NCI-H69 (cell line): Measurements from ENCODE around the gene SELENOM.

Experiments used
- DNase-seq: peaks from one replicate; lab custom pipeline; 2025; lab: John Stamatoyannopoulos, UW

Gene SELENOM

DNA sequence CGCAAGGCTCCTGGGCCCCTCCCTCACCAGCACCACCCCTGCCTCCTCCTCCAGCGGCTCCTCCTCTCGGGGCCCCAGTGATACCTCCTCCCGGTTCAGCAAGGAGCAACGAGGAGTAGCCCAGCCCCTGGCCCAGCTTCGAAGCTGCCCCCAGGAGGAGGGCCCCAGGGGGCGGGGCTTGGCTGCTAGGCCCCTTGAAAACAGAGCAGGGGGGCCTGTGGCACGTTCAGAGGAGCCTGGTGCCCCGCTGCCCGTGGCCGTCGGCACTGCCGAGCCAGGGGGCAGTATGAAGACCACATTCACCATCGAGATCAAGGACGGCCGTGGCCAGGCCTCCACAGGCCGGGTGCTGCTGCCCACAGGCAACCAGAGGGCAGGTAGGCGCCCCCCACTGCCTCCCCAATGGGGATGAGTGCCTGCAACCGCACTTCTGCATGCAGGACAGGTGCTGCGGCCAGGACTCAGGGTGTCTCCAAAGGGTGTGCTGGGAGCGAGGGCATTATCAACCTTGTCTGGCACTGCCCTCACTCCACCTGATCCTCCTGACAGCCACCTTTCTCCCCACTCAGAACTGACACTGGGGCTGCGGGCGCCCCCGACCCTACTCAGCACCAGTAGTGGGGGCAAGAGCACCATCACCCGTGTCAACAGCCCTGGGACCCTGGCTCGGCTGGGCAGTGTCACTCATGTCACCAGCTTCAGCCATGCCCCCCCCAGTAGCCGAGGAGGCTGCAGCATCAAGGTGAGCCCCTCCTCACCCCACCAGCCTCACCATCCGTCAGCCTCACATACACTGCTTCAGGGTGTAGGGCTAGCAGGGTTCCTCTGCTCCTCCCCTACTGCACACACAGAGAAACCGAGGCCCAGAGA, 16.0 kb downstream of the SELENOM start:
- DNase-seq, result no peak

DNA sequence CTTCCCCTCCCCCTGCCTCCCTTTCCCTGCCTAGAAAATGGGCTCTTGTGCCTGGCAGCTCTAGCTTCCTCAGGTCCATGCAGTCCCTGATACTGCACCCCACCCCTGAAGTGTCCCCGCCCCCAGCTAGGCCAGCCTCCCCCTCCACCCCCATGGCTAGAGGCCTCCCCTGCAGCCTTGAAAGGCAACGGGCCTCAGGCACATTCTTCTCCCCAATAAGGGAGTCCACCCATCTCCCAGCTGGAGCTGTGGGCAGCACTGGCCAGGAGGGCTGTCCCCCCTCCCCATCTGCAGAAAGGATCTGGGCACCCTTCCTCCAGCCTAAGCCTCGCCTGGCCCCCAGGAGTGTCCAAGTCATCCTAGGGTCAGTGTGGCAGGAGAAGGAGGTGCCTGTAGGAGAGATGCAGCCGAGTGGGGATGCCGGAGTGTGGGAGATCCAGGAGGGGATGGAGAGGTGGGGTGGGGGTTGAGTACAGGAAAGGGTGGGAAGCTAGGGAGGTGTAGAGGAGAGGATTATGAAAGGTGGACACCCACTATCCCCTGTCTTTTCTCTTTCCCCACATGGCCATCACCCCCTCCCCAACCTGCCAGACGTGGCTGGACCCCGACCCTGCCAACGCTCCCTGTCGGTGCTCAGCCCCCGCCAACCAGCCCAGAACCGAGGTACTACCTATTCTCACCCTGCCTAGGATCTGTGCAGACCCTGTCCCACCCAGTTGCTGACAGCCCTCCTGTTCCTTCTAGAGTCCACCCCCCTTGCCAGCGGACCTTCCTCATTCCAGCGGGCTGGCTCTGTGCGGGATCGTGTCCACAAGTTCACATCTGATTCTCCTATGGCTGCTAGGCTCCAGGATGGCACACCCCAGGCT, 16.9 kb downstream of the SELENOM start:
- no peak for DNase-seq

DNA sequence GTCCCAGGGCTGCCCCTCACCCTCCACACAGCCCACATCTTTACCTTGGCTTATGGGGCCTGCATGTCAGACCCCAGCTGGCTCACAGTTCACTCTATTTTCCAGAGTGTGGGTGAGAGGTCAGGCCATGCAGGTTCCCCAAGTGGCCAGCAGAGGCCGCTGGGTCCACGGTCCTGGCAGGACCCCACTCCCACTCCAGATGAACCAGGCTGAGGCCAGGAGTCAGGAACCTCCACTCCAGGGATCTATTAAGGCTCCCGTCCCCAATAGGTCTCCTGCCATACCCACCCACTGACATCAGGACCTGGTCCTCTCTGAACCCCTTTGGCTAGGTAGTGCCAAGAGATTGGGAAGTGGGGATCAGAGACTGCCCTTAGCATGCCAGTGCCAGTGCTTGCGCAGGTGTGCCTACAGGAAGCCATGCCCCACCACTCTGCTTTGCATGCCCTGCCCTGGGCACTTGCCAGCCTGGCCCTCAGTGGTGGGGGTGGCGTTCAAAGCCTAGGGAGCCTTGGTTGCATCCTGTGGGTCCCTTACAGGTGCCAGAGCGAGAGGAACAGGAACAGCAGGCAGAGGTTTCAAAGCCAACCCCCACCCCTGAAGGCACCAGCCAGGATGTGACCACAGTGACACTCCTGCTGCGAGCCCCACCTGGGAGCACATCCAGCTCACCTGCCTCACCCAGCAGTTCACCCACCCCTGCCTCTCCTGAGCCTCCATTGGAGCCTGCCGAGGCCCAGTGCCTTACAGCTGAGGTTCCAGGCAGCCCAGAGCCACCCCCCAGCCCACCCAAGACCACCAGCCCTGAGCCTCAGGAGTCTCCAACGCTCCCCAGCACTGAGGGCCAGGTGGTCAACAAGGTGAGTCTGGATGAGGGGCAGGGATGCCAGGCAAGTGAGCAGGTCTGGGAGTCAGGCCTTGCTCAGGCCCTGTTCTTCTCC, 17.9 kb downstream of the SELENOM start:
- DNase-seq, result peak; percentile 60

DNA sequence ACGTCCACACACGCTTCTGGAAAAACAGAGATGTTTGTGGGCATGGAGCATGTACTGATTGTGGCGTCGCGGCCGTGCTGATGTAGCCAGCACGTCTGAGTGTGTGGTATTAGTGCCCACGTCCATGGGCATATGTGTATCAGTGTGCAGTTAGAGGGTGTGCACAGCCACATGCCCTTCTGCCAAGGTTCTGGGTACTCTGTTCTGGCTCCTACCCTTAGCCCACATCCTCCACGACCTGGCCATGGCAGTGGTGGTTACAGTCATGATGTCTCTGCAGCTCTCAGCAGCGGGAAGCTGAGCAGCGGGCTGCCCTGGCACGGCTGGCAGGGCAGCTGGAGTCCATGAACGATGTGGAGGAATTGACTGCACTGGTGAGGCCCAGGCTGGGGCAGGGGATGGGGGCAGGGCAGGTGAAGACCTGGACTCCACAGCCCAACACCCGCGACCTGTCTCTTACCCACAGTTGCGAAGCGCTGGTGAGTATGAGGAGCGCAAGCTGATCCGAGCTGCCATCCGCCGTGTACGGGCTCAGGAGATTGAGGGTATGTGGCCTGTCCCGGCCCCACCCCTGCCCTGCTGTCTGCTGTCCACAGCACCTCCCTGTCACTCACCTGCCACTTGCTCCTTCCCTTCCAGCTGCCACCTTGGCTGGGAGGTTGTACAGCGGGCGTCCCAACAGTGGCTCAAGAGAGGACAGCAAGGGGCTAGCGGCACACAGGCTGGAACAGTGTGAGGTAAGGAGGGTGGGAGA, 19.0 kb downstream of the SELENOM start:
- no peak for DNase-seq

DNA sequence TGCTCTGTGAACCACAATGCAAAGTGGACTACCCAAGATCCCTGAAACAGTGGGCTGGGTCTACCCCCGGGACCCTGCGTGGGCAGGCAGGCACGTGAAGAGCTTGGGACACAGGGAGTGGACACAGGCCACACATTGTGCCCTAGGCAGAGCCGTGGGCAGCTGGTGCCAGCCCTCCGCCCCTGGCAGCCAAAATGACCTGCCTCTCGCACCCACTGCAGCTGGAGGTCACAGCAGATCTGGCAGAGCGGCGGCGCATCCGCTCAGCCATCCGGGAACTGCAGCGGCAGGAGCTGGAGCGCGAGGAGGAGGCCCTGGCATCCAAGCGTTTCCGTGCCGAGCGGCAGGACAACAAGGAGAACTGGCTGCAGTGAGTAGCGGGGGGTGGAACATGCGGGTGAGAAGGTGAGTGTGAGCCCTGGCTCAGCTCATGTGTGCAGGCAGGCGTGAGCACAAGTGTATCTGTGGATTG, 19.6 kb downstream of the SELENOM start:
- DNase-seq, result no peak

DNA sequence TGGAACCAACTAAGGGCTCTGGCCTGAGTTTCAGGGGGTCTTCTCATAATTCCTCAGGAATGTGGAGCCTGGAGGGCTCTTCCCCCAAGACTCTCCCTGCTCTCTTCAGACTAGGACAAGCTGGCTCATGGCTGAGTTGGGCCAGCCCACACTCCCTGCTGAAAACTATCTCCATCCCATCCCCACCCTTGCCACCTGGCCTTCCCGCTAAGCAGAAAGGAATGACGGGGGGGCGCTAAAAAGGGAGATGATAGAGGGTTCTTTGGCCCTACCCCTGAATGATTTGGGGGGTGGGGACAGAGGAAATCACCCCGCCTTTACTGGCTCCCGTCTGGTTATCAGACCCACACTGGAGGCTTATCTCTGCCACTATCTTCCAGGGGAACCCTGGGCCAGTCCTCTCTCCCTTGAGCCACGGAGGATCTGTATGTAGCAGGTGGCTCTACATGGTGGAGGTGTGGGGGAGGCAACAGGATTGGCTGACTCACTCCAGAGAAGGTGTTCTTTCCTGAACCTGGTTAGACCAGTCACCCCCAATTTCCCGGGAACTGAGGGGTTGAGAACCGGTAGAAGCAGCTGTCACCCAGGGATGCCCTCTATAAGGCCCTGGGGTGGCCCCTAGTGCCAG, 20.6 kb downstream of the SELENOM start:
- DNase-seq, result no peak

DNA sequence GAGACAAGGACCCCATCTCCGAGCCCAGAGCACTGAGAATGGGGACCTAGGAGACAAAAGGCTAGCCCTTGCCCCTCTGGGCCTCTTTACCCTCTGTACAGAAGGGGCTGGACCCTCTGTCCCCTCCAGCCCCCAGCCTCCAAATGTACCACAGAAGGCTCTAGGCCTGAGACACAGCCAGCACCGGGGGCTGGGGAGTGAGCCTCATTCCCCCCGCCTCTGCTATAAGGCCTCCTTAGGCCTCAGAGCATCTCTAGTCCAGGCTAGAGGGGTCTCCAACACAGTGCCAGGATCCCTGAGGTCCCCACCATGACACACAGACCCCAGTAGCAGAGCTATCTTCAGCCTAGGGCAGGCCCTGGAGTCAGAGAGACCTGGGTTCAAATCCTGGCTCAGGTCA, 21.4 kb downstream of the SELENOM start:
- no peak for DNase-seq

DNA sequence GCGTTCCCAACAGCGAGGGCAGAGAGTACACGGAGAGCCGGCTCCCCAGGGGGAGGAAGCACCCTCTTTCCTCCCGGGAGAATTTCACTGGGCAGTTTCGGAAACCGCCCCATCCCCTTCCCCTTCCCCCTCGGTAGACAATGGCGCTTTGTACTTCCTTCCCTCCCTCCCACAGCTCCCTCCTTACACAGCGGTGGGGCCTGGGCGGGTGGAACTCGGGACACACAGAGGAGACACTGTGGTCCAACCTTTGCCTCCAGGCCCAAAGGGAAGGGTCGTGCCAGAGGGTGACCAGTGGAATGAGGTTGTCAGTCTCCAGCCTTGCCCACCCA, 21.9 kb downstream of the SELENOM start:
- no peak for DNase-seq

DNA sequence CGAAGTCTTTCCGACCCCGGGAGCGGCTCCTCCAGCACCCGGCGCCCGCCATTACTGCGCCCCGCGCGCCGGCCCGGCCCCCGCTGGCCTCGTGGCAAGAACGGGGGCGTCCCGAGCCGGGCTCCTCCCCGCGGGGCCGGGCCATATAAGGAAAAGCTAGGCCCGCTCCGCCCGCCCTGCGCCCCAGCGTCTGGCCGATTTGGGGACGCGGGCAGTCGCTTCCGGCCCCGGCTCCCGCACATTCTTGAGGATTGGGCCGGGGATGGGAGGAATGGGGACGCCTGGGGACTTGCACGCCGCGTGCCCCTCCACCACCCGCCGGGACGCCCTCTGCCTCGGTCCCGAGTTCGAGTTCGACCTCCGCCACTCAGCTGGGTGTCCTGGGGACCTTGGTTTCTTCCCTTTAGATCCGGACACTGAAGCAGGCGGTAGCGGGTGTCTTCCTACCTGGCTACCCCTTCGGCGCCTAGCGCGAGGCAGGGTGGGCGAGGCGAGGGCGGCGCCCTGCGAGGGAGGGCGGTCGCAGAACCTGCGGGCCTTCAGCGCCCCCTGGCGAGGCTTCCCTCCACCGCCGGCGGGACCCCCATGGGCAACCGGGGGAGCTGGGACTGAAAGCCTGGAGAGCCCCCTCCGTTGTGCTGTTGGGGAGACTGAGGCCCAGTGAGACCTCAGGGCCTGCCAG, 22.4 kb downstream of the SELENOM start:
- peak; percentile 92 for DNase-seq

DNA sequence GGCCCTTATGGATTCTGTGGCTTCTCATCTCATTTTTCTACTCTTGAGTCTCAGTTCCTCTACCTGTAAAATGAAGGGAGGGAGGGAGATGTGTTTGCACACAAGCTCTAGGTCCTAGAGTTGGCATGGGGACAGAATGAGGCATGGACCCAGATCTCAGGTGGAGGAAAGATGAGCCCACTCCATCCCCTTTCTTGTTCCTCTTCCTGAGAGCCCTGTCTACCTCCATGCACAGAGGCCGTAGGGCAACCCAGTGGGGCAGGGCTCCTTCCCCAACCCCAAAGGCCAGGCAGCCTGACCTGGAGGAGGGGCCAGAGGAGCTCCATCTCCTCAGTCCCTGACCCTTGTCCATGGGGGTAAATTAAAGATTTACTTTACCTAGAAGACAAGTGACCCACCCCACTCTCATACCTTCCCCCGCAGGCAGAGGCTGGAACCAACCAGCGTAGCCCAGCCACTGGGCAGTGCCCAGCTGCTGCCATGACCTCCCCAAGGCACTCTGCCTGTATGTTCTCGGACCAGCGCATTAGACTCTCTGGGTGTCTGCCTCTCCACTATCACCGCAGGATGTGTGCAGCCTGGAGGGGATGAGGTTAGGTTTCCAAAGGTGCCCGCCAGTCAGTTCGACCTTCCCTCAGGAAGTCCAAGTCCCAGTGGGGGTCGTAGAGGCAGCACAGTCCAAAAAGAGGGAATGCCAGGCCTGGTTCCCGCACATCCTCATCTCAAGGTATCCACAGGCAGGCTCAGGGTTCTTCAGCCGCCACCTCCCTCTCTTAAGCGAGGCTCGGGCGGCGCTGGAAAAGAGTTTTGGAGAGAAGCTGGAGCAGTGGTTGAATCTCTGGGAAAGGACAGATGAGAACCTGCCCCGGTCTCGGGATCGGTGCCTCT, 23.2 kb downstream of the SELENOM start:
- peak; percentile 79 for DNase-seq

DNA sequence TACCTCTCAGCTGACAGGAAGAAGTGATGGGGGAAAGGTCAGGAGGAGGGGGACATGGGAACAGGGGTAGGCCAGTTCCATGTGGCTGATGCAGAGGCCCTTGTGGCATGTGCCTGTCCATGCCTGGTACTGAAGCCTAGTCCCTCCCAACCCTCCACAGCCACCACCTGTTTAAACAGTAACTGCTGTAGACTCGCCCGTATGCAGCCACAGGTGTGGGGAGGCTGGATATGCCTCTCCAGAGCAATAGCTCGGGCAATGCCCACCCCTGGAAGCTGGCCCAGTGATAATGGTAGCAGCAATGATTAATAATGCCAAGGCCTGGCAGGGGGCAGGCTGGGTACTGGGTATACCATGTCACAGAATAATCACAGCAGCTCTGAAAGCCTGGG, 24.0 kb downstream of the SELENOM start:
- DNase-seq, result peak; percentile 97

DNA sequence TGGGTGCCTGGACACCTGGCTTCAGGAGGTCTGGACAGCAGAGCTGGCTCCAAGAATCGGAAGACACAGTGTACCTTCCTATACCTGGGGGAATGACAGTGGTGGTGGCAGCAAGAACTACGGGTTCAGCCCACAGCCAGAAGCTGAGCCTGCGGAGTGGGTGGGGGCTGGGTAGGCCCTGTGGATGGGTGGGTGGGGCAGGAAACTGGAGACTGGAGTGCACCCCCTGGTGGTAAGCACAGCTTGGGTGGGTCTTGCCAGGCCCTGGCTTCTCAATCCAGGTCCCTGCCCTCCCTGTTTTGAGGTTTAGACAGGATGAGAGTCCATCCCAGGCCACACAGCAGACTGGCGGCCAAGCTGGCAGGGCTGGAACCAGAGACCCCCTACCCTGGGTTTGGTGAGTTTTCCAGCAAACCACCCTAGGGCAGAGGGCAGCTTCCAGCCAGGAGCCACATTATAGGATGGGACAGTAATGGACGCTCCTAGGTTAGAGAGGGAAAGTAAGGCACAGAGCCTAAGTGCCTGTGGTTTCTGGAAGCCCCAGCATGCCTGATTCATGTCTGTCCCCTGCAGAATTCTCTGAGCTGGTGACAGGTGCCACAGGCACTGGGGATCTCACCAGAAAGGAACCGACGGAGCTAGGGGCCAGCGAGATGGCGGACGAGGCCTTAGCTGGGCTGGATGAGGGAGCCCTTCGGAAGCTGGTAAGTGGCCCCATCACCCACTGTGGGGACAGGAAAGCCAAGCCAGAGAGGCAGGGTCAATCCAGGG, 24.6 kb downstream of the SELENOM start:
- peak; percentile 57 for DNase-seq

DNA sequence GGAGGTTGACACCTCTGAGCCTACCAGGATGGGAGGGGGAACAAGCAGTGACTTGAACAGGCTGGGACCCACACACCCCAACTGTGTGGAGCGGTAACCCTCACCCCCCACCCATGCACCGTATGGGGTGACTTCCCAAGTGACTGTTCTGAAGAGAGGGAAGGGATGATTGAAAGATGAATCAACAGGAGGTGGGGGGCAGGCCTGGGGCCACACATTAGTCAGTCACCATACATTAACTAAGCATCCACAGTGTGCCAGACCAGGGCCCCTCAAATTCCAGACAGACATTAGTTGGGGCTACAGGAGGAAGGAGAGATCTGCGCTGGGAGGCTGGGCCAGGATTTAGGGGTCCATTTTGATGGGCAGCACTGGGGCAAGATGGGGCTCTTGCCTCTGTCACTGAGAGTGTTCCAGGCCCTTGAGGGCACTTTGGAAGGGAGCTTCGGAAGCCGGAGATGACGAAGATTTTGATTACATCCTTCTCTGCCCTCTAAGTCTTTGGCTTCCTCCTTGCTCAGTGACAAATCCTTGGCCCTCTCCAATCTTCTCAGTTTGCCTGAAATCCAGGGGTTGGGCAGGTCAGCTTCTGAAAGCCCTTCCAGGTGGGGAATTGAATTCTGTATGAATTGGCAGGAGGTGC, 25.3 kb downstream of the SELENOM start:
- DNase-seq, result no peak

DNA sequence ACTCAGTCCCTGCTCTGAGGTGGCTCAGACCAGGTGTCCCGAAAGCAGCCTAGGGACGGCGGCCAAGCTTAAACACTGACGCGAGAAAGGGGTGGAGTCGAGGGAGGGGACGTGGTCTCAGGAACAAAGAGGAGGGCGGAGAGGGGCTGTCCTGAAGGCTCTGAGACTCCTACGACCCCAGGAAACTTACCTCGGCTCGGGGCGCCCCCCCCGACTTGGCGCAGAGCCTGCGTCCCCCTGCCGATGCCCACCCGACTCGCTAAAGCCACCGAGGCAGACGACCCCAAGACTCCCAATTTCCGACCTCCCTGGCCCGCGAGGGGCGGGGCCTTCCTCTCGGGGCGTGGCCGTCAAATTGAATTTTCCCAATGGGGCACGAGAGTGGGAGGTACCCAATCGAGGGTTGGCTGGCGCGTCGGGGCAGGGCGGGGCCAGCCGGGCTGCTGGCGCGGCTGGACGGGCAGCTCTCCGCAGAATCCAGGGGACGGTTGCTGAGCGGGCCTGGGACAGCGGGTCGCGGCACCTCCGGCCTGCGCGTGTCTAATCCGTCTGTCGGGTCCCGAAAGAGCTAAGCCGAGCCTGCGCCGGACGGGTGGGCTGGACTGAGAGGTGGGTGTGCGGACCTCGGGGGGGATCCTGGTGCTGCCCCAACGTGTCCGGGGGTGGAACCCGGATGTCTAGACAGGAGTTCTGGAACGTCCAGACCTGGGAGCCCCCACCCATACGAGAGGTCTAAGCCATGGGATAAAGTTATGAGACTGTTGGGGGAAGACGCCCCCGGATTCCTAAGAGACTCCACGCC, 26.3 kb downstream of the SELENOM start, which contains the start of gene SMTN:
SMTN (plus strand) TSS at position 471 of the 802 bp plus-strand sequence. CDS start 1,941 bp downstream, outside the sequence.
- DNase-seq, result peak; percentile 92

DNA sequence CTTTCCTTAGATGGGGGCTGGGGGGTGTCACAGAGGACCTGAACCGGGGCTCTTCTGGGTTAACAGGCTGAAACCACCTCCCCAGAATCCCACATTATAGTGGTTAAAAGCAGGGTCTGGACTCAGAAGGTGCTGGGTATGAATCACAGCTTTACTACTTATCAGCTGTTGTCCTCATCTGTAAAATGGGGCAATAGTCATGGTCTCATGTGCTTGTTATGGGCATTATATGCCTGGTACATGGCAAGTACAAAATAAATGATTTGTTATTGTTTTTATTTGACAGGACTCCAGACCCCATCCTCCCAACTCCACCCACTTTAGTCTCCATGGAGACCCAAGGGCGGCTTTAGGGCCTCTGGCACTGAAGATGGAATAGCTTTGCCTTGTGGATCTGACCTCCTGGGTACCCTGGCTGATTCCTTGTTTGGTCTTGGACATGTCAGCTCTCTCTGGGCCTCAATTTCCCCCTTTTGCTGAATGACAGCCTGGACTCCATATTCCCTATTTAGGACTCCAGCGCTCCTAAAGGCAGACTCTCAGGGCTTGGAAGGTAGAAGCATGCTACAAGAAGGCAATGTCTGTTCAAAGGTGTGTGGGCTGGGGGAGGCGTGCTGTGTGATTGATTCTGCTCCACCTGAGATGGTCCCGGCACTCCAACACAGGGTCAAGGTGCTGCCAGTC, 27.1 kb downstream of the SELENOM start:
- no peak for DNase-seq

DNA sequence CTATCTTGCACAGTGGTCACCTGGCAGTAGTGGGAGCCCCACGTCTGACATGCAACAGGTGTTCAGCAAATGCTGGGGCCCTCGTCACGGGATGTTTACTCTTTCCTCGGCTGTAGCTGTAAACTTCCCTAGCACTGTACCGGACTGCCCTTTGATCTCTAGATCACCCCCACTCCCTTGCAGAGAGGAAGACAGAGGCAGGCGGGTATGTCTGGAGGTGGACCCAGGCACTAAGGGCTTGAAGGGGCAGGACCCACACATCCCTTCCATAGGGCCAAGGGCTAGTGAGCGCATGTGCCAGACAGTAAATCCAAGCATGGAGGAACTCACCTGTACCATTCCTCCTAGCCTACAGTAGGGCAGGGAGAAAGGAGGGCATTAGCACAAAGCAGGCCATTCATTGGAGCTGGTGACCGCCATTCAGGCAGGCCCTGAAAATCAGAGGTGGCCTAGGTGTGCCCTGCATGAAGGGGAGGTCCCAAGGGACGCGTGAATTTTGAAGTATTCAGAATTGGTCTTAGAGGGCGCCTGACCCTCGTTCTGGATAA, 28.2 kb downstream of the SELENOM start:
- peak; percentile 12 for DNase-seq
